SU-DHL-6 (cell line): Measurements from ENCODE around the gene DACT3.

Experiments used
- H2AFZ ChIP-seq: fragments of 200-600 bp; sonication (generic); 2 replicates; pipeline ENCODE4 v1.6.1; 2014; ENCODE audit warnings: low read depth, mild to moderate bottlenecking, moderate library complexity, mixed read lengths, antibody characterized with exemption, low read length; ENCODE audit not compliant: severe bottlenecking
- H3F3A ChIP-seq: fragments of 200-600 bp; shearing (Covaris generic); 2 replicates; pipeline ENCODE4 v1.6.0; 2016; ENCODE audit warnings: antibody characterized with exemption, mild to moderate bottlenecking; ENCODE audit not compliant: insufficient read depth
- H3K27ac ChIP-seq: fragments of 200-600 bp; sonication (generic); 2 replicates; pipeline ENCODE4 v1.5.1; 2016; ENCODE audit warnings: low read depth, mild to moderate bottlenecking, low read length, moderate library complexity, mixed read lengths
- H3K27me3 ChIP-seq: fragments of 200-600 bp; sonication (generic), shearing (Covaris generic); 2 replicates; pipeline ENCODE4 v1.6.0; 2014; ENCODE audit warnings: mild to moderate bottlenecking, low read length
- H3K36me3 ChIP-seq: fragments of 200-600 bp; sonication (generic); 2 replicates; pipeline ENCODE4 v1.6.1; 2014; ENCODE audit warnings: mild to moderate bottlenecking, low read length, mixed read lengths
- H3K4me2 ChIP-seq: fragments of 300-600, 200-600 bp; shearing (Covaris generic), sonication (generic); 2 replicates; pipeline ENCODE4 v1.6.0; 2014; ENCODE audit warnings: low read length, low read depth, mild to moderate bottlenecking; ENCODE audit not compliant: poor library complexity, severe bottlenecking
- H3K4me3 ChIP-seq: fragments of 200-600 bp; sonication (generic); 2 replicates; pipeline ENCODE4 v1.5.1; 2014; ENCODE audit warnings: antibody characterized with exemption, low read length, mild to moderate bottlenecking, mixed read lengths; ENCODE audit not compliant: insufficient read depth, poor library complexity, severe bottlenecking
- H3K79me2 ChIP-seq: fragments of 200-600 bp; sonication (generic); 2 replicates; pipeline ENCODE4 v1.6.1; 2014; ENCODE audit warnings: mild to moderate bottlenecking, low read length, moderate library complexity; ENCODE audit not compliant: insufficient read depth
- H3K9ac ChIP-seq: fragments of 200-600 bp; sonication (generic); 2 replicates; pipeline ENCODE4 v1.7.0; 2014; ENCODE audit warnings: mild to moderate bottlenecking, low read length
- H3K9me2 ChIP-seq: fragments of 200-600 bp; sonication (generic); replicated peaks from 2 replicates; pipeline ENCODE4 v1.6.1; 2014; ENCODE audit warnings: low read length; ENCODE audit not compliant: insufficient read depth
- H3K9me3 ChIP-seq: fragments of 200-600 bp; sonication (generic); 2 replicates; pipeline ENCODE4 v1.6.1; 2014; ENCODE audit warnings: low read length, mixed read lengths; ENCODE audit not compliant: insufficient read depth
- H4K20me1 ChIP-seq: fragments of 200-600 bp; sonication (generic); 2 replicates; pipeline ENCODE4 v1.6.1; 2014; ENCODE audit warnings: low read depth, mild to moderate bottlenecking, antibody characterized with exemption, low read length, moderate library complexity, mixed read lengths
- CTCF ChIP-seq: fragments of 200-600 bp; sonication (generic); IDR thresholded peaks from one replicate; pipeline ENCODE4 v1.5.1; 2017; ENCODE audit warnings: antibody characterized with exemption, mild to moderate bottlenecking, low read length, moderate library complexity; ENCODE audit not compliant: insufficient read depth, poor library complexity, severe bottlenecking
- EZH2phosphoT487 ChIP-seq: fragments of 200-600 bp; sonication (generic), shearing (Covaris generic); conservative IDR thresholded peaks from 2 replicates; pipeline ENCODE4 v1.6.1; 2018; ENCODE audit warnings: mild to moderate bottlenecking, antibody characterized with exemption, low read length, moderate library complexity, mixed read lengths

Gene DACT3

GRCh38 chr19:46648961-46649960 is 11.7 kb downstream of the DACT3 start:
- H3K9me2 ChIP-seq = no peaks in the 10 kb centered on the region
- no peaks in the 10 kb centered on the region for H3K9me3 ChIP-seq
- no peaks in the 10 kb centered on the region for H3K79me2 ChIP-seq
- H3F3A ChIP-seq = no peaks in the 10 kb centered on the region
- no peak overlapping the region for H3K27ac ChIP-seq
- TF ChIP-seq CTCF = no peak
- TF ChIP-seq EZH2phosphoT487 = no peak
- no peak overlapping the region for H3K4me3 ChIP-seq
- no peaks in the 10 kb centered on the region for H3K27me3 ChIP-seq
- H4K20me1 ChIP-seq = no peaks in the 10 kb centered on the region
- no peak overlapping the region for H3K9ac ChIP-seq
- no peaks in the 10 kb centered on the region for H3K36me3 ChIP-seq
- no peak overlapping the region for H3K4me2 ChIP-seq
- H2AFZ ChIP-seq = no peak overlapping the region

- no peak overlapping the region for H2AFZ ChIP-seq
- H3K27ac ChIP-seq = no peak overlapping the region
- no peaks in the 10 kb centered on the region for H3K9me3 ChIP-seq
- H3K36me3 ChIP-seq = no peaks in the 10 kb centered on the region
- H3K79me2 ChIP-seq = no peaks in the 10 kb centered on the region
- no peak overlapping the region for H3K9ac ChIP-seq
- H3K4me3 ChIP-seq = no peak overlapping the region
- H3F3A ChIP-seq = no peaks in the 10 kb centered on the region
- no peaks in the 10 kb centered on the region for H4K20me1 ChIP-seq
- TF ChIP-seq EZH2phosphoT487 = no peak
- TF ChIP-seq CTCF = no peak
- no peaks in the 10 kb centered on the region for H3K27me3 ChIP-seq
- no peak overlapping the region for H3K4me2 ChIP-seq
- H3K9me2 ChIP-seq = no peaks in the 10 kb centered on the region
Observed at GRCh38 chr19:46648060-46648960, 12.7 kb downstream of the DACT3 start.

- H3K36me3 ChIP-seq = no peaks in the 10 kb centered on the region
- H3K4me3 ChIP-seq = no peak overlapping the region
- H3K27ac ChIP-seq = no peak overlapping the region
- no peaks in the 10 kb centered on the region for H3K79me2 ChIP-seq
- no peaks in the 10 kb centered on the region for H3K27me3 ChIP-seq
- no peak overlapping the region for H2AFZ ChIP-seq
- H4K20me1 ChIP-seq = no peaks in the 10 kb centered on the region
- H3K4me2 ChIP-seq = no peak overlapping the region
- no peaks in the 10 kb centered on the region for H3K9me2 ChIP-seq
- H3K9ac ChIP-seq = no peak overlapping the region
- no peak for TF ChIP-seq CTCF
- TF ChIP-seq EZH2phosphoT487 = no peak
- H3K9me3 ChIP-seq = no peaks in the 10 kb centered on the region
- no peaks in the 10 kb centered on the region for H3F3A ChIP-seq
Observed at GRCh38 chr19:46646402-46646801, 14.6 kb downstream of the DACT3 start.
